Suprapubic skin (tissue), 3 donors: ENCODE measurements around the gene LRRC8D.

Experiments
- CTCF ChIP-seq, 2 donors: fragments of 200-600 bp in 1 of 2; fragments of 450-650 bp in 1 of 2; sonication (generic) in 1 of 2; IDR thresholded peaks; one replicate each; pipeline ENCODE4 v1.5.1; 2016 to 2019; ENCODE audit warnings: antibody characterized with exemption in 2 of 2, mild to moderate bottlenecking in 1 of 2, moderate library complexity in 1 of 2
- EP300 ChIP-seq: sonication (generic); formaldehyde crosslinking; IDR thresholded peaks from one replicate; pipeline ENCODE4 v1.6.1; 2017; ENCODE audit warnings: antibody characterized with exemption
- POLR2A ChIP-seq, 2 donors: fragments of 450-650 bp; IDR thresholded peaks; one replicate each; pipeline ENCODE4 v1.6.1; 2017; ENCODE audit warnings: antibody characterized with exemption in 2 of 2, mild to moderate bottlenecking in 2 of 2, moderate library complexity in 2 of 2

- no peak for TF ChIP-seq CTCF (IDR thresholded peaks at IDR 0.05)
- no peak for TF ChIP-seq EP300
- no peak for TF ChIP-seq POLR2A (IDR thresholded peaks at IDR 0.05)
Measured at GRCh38 chr1:89881415-89882058, 60.7 kb downstream of the LRRC8D start.
